H9 (cell line): ENCODE measurements around the gene BIN1. TPM values are rescaled to one million over a fixed set of nuclear protein-coding genes. Genes with fewer than 3 reads are reported as not detected.
"Not testable (repeated sequence)": the region's sequence is repeated elsewhere in the genome, so short reads cannot be mapped to it uniquely, and the experiment has no call there.

Experiments
- DNase-seq: peaks from one replicate; pipeline ENCODE4 v3.0.0-alpha.2; 2017
- H2AFZ ChIP-seq: one replicate; pipeline ENCODE4 v1.6.1; 2013; ENCODE audit warnings: mild to moderate bottlenecking, low read length, control low read depth, moderate library complexity
- H2AK5ac ChIP-seq: 2 replicates; pipeline ENCODE4 v1.6.1; 2013; ENCODE audit warnings: low read length, control low read depth, mixed read lengths; ENCODE audit not compliant: insufficient read length
- H2BK120ac ChIP-seq: one replicate; pipeline ENCODE4 v1.6.1; 2013; ENCODE audit warnings: low read depth, mild to moderate bottlenecking, low read length, control low read depth, inconsistent platforms; ENCODE audit not compliant: poor library complexity, severe bottlenecking
- H2BK12ac ChIP-seq: 2 replicates; pipeline ENCODE4 v1.6.1; 2013; ENCODE audit warnings: low read length, control low read depth, mixed read lengths, low read depth; ENCODE audit not compliant: insufficient read length
- H2BK15ac ChIP-seq: 2 replicates; pipeline ENCODE4 v1.6.1; 2013; ENCODE audit warnings: low read depth, low read length, control low read depth
- H2BK20ac ChIP-seq: one replicate; pipeline ENCODE4 v1.6.1; 2013; ENCODE audit warnings: low read depth, mild to moderate bottlenecking, low read length, control low read depth, inconsistent platforms; ENCODE audit not compliant: poor library complexity, severe bottlenecking
- H2BK5ac ChIP-seq: 2 replicates; pipeline ENCODE4 v1.6.1; 2013; ENCODE audit warnings: low read length, control low read depth, mixed read lengths; ENCODE audit not compliant: insufficient read length
- H3K14ac ChIP-seq: 2 replicates; pipeline ENCODE4 v1.6.1; 2013; ENCODE audit warnings: low read length, control low read depth; ENCODE audit not compliant: insufficient read depth
- H3K18ac ChIP-seq: 2 replicates; pipeline ENCODE4 v1.6.1; 2013; ENCODE audit warnings: low read depth, mild to moderate bottlenecking, mixed read lengths, low read length, control low read depth; ENCODE audit not compliant: insufficient read length
- H3K23ac ChIP-seq: 2 replicates; pipeline ENCODE4 v1.6.1; 2013; ENCODE audit warnings: low read length, control low read depth, mixed read lengths, low read depth; ENCODE audit not compliant: insufficient read length
- H3K23me2 ChIP-seq: 2 replicates; pipeline ENCODE4 v1.6.1; 2013; ENCODE audit warnings: low read depth, mild to moderate bottlenecking, mixed read lengths, low read length, control low read depth; ENCODE audit not compliant: insufficient read length, poor library complexity, severe bottlenecking
- H3K27ac ChIP-seq: 2 replicates; pipeline ENCODE4 v1.5.1; 2013; ENCODE audit warnings: low read length, control low read depth, mixed read lengths, low read depth; ENCODE audit not compliant: insufficient read length
- H3K27me3 ChIP-seq: 2 replicates; pipeline ENCODE4 v1.6.1; 2013; ENCODE audit warnings: low read length, control low read depth, inconsistent platforms; ENCODE audit not compliant: insufficient read depth
- H3K4ac ChIP-seq: 2 replicates; pipeline ENCODE4 v1.6.1; 2013; ENCODE audit warnings: low read depth, mild to moderate bottlenecking, control low read depth, inconsistent platforms, low read length, moderate library complexity
- H3K4me1 ChIP-seq: 2 replicates; pipeline ENCODE4 v1.6.1; 2013; ENCODE audit warnings: low read length, control low read depth, inconsistent platforms; ENCODE audit not compliant: insufficient read depth
- H3K4me2 ChIP-seq: 2 replicates; pipeline ENCODE4 v1.6.1; 2013; ENCODE audit warnings: low read length, control low read depth, mixed read lengths; ENCODE audit not compliant: insufficient read length, insufficient read depth
- H3K56ac ChIP-seq: 2 replicates; pipeline ENCODE4 v1.6.1; 2013; ENCODE audit warnings: low read depth, mild to moderate bottlenecking, mixed read lengths, low read length, control low read depth; ENCODE audit not compliant: insufficient read length
- H3K79me1 ChIP-seq: 2 replicates; pipeline ENCODE4 v1.6.1; 2013; ENCODE audit warnings: low read depth, mild to moderate bottlenecking, moderate library complexity, low read length, control low read depth, inconsistent platforms; ENCODE audit not compliant: insufficient read depth, poor library complexity, severe bottlenecking
- H3K79me2 ChIP-seq: 2 replicates; pipeline ENCODE4 v1.6.1; 2013; ENCODE audit warnings: low read length, control low read depth, inconsistent platforms; ENCODE audit not compliant: insufficient read depth
- H3K9ac ChIP-seq: 2 replicates; pipeline ENCODE4 v1.6.1; 2013; ENCODE audit warnings: low read length, control low read depth, mixed read lengths; ENCODE audit not compliant: insufficient read length; ENCODE audit errors: extremely low read depth
- H3K9me3 ChIP-seq: one replicate; pipeline ENCODE4 v1.6.1; 2013; ENCODE audit warnings: low read depth, low read length, inconsistent platforms; ENCODE audit not compliant: control insufficient read depth
- H3T11ph ChIP-seq: one replicate; pipeline ENCODE4 v1.6.1; 2013; ENCODE audit warnings: mild to moderate bottlenecking, low read length, control low read depth, inconsistent platforms
- H4K20me1 ChIP-seq: one replicate; pipeline ENCODE4 v1.6.1; 2013; ENCODE audit not compliant: control insufficient read depth, insufficient read length, insufficient read depth
- H4K5ac ChIP-seq: 2 replicates; pipeline ENCODE4 v1.6.1; 2013; ENCODE audit warnings: low read depth, mild to moderate bottlenecking, mixed read lengths, low read length, control low read depth; ENCODE audit not compliant: insufficient read length
- H4K8ac ChIP-seq: replicated peaks from 2 replicates; pipeline ENCODE4 v1.6.1; 2013; ENCODE audit warnings: low read length, control low read depth, mixed read lengths, low read depth; ENCODE audit not compliant: insufficient read length
- H4K91ac ChIP-seq: 2 replicates; pipeline ENCODE4 v1.6.1; 2013; ENCODE audit warnings: low read depth, mild to moderate bottlenecking, moderate library complexity, mixed read lengths, low read length, control low read depth; ENCODE audit not compliant: insufficient read length
- H3K27ac Mint-ChIP-seq, 3 experiments: 2 replicates in 2 of 3; 3 replicates in 1 of 3; pipeline ENCODE4 v1.8.0; 2020 to 2021; ENCODE audit warnings: mixed read lengths in 3 of 3, mild to moderate bottlenecking in 1 of 3, moderate library complexity in 1 of 3
- H3K27me3 Mint-ChIP-seq: 2 replicates; pipeline ENCODE4 v1.8.0; 2021; ENCODE audit warnings: low read depth, mild to moderate bottlenecking, moderate library complexity, mixed read lengths
- H3K36me3 Mint-ChIP-seq, 3 experiments: 2 replicates in 2 of 3; 3 replicates in 1 of 3; pipeline ENCODE4 v1.8.0; 2020 to 2021; ENCODE audit warnings: low read depth in 3 of 3, mixed read lengths in 3 of 3; ENCODE audit not compliant: insufficient read depth in 1 of 3
- H3K4me1 Mint-ChIP-seq, 2 experiments: 2 replicates each; pipeline ENCODE4 v1.8.0; 2020; ENCODE audit warnings: mixed read lengths in 2 of 2
- H3K4me3 Mint-ChIP-seq, 2 experiments: 2 replicates in 1 of 2; 3 replicates in 1 of 2; pipeline ENCODE4 v1.8.0; 2020 to 2021; ENCODE audit warnings: mild to moderate bottlenecking in 2 of 2, mixed read lengths in 2 of 2, moderate library complexity in 1 of 2
- H3K9me3 Mint-ChIP-seq, 2 experiments: 2 replicates in 1 of 2; 3 replicates in 1 of 2; pipeline ENCODE4 v1.8.0; 2020; ENCODE audit warnings: mild to moderate bottlenecking in 2 of 2, mixed read lengths in 2 of 2, moderate library complexity in 1 of 2
- WGBS: extraction: QIAGEN DNeasy Blood & Tissue Kit; methylation state at CpG from one replicate; pipeline ENCODE4 v1.1.7; 2013; ENCODE audit warnings: missing lambda C conversion rate, low lambda C conversion rate, mixed read lengths; ENCODE audit not compliant: insufficient read length; ENCODE audit errors: extremely low coverage; 5-methylcytosine and 5-hydroxymethylcytosine counted together
- total RNA-seq: library from RNA; stranded (reverse); gene quantifications from 2 replicates; pipeline ENCODE4 v1.2.1, GENCODE V29; 2021
- TF ChIP-seq, protein P1 (sequence below): fragments of 200-600 bp; sonication (generic); conservative IDR thresholded peaks from 3 replicates; pipeline ENCODE4 v1.8.0; 2021; ENCODE audit warnings: antibody characterized with exemption, mild to moderate bottlenecking

Gene BIN1
- total RNA-seq, 1 experiment from 2014 or later = 32.0 TPM

DNA sequence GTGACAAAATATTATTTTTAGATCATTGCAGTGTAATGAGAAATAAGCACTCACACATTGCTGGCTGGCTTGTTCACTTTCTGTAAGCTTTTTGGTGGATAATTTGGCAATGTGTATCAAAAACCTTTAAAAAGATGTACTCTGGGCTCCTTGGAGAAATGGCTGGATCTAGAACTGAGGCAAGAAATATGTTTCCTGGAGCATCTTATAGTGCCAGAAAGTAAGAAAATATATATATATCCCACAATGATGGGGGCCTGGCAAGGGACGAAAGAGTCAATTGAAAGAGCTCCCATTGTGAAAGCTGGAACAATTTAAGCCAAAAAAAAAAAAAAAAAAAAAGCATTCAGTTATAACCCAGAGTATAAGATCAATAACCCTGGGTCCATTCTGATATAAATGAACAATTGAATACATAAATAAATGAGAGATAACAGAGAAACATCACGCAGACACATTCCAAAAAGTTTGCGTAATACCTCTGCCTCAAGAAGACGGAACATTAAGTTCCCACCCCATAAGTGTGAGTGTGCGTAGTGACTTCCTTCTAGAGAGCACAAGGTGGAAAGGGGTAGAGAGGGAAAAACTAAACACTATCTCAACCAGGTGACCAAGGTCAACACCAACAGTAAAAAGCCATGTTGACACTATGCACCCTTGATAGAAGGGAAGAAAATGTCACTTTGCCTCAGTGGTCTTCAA, 77.5 kb downstream of the BIN1 start:
- Histone ChIP-seq H2BK12ac (no peak overlapping the region), H2BK15ac (no peak overlapping the region), H2BK120ac (no peak overlapping the region), H3K79me2 (no peaks in the 10 kb centered on the region), H2BK5ac (no peak overlapping the region), H4K20me1 (no peaks in the 10 kb centered on the region), H3K18ac (no peak overlapping the region), H3K23ac (no peak overlapping the region), H2AK5ac (no peak overlapping the region), H3K4me2 (no peak overlapping the region), H4K8ac (no peak overlapping the region), H3T11ph (no peak overlapping the region), H3K4ac (no peak overlapping the region), H3K9me3 (no peaks in the 10 kb centered on the region), H3K27me3 (no peaks in the 10 kb centered on the region), H3K56ac (no peak overlapping the region), H3K4me1 (no peaks in the 10 kb centered on the region), H3K9ac (no peak overlapping the region), H3K14ac (no peak overlapping the region), H3K27ac (no peak overlapping the region), H4K91ac (no peak overlapping the region), H2AFZ (no peak overlapping the region), H3K79me1 (no peaks in the 10 kb centered on the region), H3K23me2 (peaks cover 3% of the 10 kb centered on the region), H4K5ac (no peak overlapping the region), H2BK20ac (no peak overlapping the region)
- Mint-ChIP-seq H3K27me3 (no peaks in the 10 kb centered on the region), H3K36me3 (peaks cover 0 to 2% (median 0%) of the 10 kb centered on the region in 3 experiments; a peak in 2 of 7 replicates), H3K9me3 (no peaks in the 10 kb centered on the region), H3K4me3 (no peak overlapping the region), H3K4me1 (peaks cover 6 to 11% of the 10 kb centered on the region in 2 experiments), H3K27ac (no peak overlapping the region)
- WGBS = no CpG with 5 or more reads among the region's 5 CpGs
- TF ChIP-seq, protein P1, sequence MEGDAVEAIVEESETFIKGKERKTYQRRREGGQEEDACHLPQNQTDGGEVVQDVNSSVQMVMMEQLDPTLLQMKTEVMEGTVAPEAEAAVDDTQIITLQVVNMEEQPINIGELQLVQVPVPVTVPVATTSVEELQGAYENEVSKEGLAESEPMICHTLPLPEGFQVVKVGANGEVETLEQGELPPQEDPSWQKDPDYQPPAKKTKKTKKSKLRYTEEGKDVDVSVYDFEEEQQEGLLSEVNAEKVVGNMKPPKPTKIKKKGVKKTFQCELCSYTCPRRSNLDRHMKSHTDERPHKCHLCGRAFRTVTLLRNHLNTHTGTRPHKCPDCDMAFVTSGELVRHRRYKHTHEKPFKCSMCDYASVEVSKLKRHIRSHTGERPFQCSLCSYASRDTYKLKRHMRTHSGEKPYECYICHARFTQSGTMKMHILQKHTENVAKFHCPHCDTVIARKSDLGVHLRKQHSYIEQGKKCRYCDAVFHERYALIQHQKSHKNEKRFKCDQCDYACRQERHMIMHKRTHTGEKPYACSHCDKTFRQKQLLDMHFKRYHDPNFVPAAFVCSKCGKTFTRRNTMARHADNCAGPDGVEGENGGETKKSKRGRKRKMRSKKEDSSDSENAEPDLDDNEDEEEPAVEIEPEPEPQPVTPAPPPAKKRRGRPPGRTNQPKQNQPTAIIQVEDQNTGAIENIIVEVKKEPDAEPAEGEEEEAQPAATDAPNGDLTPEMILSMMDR = no peak
- DNase-seq = no peak

DNA sequence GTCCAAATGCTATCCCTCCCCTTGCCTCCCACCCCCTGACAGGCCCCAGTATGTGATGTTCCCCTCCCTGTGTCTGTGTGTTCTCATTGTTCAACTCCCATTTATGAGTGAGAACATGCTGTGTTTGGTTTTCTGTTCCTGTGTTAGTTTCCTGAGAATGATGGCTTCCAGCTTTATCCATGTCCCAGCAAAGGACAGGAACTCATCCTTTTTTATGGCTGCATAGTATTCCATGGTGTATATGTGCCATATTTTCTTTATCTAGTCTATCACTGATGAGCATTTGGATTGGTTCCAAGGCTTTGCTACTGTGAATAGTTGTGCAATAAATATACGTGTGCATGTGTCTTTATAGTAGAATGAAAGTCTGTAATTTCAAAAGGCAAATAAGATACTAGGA, 78.2 kb downstream of the BIN1 start:
- H2AFZ ChIP-seq, H4K5ac ChIP-seq, H3K9me3 ChIP-seq, H3K4me2 ChIP-seq, H2BK20ac ChIP-seq, H3K9me3 Mint-ChIP-seq, H3K27ac ChIP-seq, H3K18ac ChIP-seq, H3K27ac Mint-ChIP-seq, H2BK120ac ChIP-seq, H3K56ac ChIP-seq, H2BK5ac ChIP-seq, H3K23ac ChIP-seq, H3K27me3 Mint-ChIP-seq, H3K79me1 ChIP-seq, H3K79me2 ChIP-seq, H4K20me1 ChIP-seq, H2AK5ac ChIP-seq, H4K8ac ChIP-seq, H3K27me3 ChIP-seq, H3T11ph ChIP-seq, H2BK12ac ChIP-seq, H3K4me1 ChIP-seq, H3K14ac ChIP-seq, H2BK15ac ChIP-seq, H3K23me2 ChIP-seq, H3K4me3 Mint-ChIP-seq, H3K4ac ChIP-seq, H3K36me3 Mint-ChIP-seq, H4K91ac ChIP-seq, H3K9ac ChIP-seq, DNase-seq: not testable (repeated sequence)
- WGBS = no CpG with 5 or more reads among the region's 1 CpG
- H3K4me1 Mint-ChIP-seq = peaks cover 9 to 14% of the 10 kb centered on the region in 2 experiments
